ENCODE data around the gene IL4R. TPM values are rescaled to one million over a fixed set of nuclear protein-coding genes. Genes with fewer than 3 reads are reported as not detected.
A peak's percentile ranks its signal among the peaks of the same experiment; 100 is the strongest.

Gene IL4R
- total and polyA plus RNA-seq, 10 of the 15 experiments (the other 5 are each of a cell fraction or from before 2014, with no cell fraction given) = 2.6 to 70.4 (median 36.6) TPM

DNA sequence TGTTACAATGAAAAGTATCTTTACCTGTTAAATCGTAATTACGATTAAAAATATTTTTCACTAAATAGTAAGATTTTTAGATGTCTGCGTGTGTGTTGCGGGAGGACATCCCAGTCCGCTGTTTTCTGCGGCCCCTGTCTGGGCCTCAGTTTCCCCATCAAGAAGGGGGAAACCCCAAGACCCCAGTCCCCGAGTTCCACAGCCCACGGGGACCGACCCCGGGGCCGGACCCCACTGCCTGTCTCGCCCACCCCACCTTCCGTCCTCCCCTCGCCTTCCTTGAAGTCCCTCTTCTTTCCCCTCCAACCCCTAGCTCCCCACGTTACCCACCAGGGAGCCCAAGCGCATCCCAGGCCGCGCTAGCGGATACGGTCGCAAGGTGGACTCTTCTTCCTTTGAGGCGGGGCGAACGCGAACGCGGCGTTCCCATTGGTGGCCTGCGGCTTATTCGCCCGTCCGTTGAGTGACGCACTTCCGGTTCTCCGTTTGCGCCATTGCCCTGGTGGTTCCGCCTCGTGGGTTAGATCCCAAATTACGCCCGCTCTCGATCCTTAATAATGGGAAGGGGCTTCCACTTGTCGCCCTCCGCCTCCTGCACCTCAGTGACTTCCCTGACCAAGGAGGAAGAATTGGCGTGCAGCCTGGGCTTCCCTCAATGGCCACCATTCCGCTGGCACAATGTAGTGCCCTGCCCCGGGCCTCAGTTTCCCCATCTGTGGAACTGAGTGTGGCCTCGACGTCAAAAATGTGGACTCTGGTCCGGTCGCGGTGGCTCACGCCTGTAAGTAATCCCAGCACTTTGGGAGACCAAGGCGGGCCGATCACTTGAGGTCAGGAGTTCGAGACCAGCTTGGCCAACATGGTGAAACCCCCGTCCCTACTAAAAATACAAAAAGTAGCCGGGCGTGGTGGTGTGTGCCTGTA lies 45.1 kb upstream of the IL4R start, which contains the start of gene NSMCE1 (continued):
- TF ChIP-seq EP300 (IDR thresholded peaks at IDR 0.05; ENCODE audit: borderline replicate concordance in 1 of 2, control insufficient read depth in 1 of 2, low read depth in 2 of 2, low read length in 2 of 2) (0 out of 4 replicates have a peak, but pooled peaks have one; percentile 21 to 25), BHLHE40 (IDR thresholded peaks at IDR 0.05; ENCODE audit: borderline replicate concordance in 1 of 2, low read depth in 2 of 2, low read length in 1 of 2) (peak in 1 of 2 experiments; percentile 21; a peak in 1 of 4 replicates), NR2C1 (IDR thresholded peaks at IDR 0.05) (no peak), SPI1 (IDR thresholded peaks at IDR 0.05; ENCODE audit: borderline replicate concordance, insufficient read depth, low read depth, low read length) (peak; percentile 21; the same call in 1 of the 2 replicates), TCF12 (IDR thresholded peaks at IDR 0.05; ENCODE audit: low read depth, low read length) (0 out of 2 replicates have a peak, but pooled peaks have one; percentile 16), ETV6 (conservative IDR thresholded peaks at IDR 0.05 in 1 of 2, IDR thresholded peaks at IDR 0.05 in 1 of 2; ENCODE audit: borderline replicate concordance in 1 of 2, low read depth in 1 of 2) (no peak), ZBTB33 (IDR thresholded peaks at IDR 0.05) (no peak), FOXM1 (IDR thresholded peaks at IDR 0.05; ENCODE audit: low read depth, low read length) (no peak), SRF (IDR thresholded peaks at IDR 0.05; ENCODE audit: low read depth in 2 of 2, low read length in 2 of 2) (0 out of 4 replicates have a peak, but pooled peaks of 1 of the 2 experiments have one; percentile 28)
- TF ChIP-seq, protein P1, sequence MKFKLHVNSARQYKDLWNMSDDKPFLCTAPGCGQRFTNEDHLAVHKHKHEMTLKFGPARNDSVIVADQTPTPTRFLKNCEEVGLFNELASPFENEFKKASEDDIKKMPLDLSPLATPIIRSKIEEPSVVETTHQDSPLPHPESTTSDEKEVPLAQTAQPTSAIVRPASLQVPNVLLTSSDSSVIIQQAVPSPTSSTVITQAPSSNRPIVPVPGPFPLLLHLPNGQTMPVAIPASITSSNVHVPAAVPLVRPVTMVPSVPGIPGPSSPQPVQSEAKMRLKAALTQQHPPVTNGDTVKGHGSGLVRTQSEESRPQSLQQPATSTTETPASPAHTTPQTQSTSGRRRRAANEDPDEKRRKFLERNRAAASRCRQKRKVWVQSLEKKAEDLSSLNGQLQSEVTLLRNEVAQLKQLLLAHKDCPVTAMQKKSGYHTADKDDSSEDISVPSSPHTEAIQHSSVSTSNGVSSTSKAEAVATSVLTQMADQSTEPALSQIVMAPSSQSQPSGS (IDR thresholded peaks at IDR 0.05; ENCODE audit: low read length) = no peak
- TF ChIP-seq, protein P2, sequence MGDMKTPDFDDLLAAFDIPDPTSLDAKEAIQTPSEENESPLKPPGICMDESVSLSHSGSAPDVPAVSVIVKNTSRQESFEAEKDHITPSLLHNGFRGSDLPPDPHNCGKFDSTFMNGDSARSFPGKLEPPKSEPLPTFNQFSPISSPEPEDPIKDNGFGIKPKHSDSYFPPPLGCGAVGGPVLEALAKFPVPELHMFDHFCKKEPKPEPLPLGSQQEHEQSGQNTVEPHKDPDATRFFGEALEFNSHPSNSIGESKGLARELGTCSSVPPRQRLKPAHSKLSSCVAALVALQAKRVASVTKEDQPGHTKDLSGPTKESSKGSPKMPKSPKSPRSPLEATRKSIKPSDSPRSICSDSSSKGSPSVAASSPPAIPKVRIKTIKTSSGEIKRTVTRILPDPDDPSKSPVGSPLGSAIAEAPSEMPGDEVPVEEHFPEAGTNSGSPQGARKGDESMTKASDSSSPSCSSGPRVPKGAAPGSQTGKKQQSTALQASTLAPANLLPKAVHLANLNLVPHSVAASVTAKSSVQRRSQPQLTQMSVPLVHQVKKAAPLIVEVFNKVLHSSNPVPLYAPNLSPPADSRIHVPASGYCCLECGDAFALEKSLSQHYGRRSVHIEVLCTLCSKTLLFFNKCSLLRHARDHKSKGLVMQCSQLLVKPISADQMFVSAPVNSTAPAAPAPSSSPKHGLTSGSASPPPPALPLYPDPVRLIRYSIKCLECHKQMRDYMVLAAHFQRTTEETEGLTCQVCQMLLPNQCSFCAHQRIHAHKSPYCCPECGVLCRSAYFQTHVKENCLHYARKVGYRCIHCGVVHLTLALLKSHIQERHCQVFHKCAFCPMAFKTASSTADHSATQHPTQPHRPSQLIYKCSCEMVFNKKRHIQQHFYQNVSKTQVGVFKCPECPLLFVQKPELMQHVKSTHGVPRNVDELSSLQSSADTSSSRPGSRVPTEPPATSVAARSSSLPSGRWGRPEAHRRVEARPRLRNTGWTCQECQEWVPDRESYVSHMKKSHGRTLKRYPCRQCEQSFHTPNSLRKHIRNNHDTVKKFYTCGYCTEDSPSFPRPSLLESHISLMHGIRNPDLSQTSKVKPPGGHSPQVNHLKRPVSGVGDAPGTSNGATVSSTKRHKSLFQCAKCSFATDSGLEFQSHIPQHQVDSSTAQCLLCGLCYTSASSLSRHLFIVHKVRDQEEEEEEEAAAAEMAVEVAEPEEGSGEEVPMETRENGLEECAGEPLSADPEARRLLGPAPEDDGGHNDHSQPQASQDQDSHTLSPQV (IDR thresholded peaks at IDR 0.05) = no peak
- TF ChIP-seq, protein P3, sequence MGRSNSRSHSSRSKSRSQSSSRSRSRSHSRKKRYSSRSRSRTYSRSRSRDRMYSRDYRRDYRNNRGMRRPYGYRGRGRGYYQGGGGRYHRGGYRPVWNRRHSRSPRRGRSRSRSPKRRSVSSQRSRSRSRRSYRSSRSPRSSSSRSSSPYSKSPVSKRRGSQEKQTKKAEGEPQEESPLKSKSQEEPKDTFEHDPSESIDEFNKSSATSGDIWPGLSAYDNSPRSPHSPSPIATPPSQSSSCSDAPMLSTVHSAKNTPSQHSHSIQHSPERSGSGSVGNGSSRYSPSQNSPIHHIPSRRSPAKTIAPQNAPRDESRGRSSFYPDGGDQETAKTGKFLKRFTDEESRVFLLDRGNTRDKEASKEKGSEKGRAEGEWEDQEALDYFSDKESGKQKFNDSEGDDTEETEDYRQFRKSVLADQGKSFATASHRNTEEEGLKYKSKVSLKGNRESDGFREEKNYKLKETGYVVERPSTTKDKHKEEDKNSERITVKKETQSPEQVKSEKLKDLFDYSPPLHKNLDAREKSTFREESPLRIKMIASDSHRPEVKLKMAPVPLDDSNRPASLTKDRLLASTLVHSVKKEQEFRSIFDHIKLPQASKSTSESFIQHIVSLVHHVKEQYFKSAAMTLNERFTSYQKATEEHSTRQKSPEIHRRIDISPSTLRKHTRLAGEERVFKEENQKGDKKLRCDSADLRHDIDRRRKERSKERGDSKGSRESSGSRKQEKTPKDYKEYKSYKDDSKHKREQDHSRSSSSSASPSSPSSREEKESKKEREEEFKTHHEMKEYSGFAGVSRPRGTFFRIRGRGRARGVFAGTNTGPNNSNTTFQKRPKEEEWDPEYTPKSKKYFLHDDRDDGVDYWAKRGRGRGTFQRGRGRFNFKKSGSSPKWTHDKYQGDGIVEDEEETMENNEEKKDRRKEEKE (IDR thresholded peaks at IDR 0.05) = no peak
- TF ChIP-seq, protein P4, sequence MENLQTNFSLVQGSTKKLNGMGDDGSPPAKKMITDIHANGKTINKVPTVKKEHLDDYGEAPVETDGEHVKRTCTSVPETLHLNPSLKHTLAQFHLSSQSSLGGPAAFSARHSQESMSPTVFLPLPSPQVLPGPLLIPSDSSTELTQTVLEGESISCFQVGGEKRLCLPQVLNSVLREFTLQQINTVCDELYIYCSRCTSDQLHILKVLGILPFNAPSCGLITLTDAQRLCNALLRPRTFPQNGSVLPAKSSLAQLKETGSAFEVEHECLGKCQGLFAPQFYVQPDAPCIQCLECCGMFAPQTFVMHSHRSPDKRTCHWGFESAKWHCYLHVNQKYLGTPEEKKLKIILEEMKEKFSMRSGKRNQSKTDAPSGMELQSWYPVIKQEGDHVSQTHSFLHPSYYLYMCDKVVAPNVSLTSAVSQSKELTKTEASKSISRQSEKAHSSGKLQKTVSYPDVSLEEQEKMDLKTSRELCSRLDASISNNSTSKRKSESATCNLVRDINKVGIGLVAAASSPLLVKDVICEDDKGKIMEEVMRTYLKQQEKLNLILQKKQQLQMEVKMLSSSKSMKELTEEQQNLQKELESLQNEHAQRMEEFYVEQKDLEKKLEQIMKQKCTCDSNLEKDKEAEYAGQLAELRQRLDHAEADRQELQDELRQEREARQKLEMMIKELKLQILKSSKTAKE (IDR thresholded peaks at IDR 0.05; ENCODE audit: low read depth, poor library complexity, severe bottlenecking) = no peak
